ENCODE data around the gene MCTP1. TPM values are rescaled to one million over a fixed set of nuclear protein-coding genes. Genes with fewer than 3 reads are reported as not detected.

MCTP1 gene
- total RNA-seq, 4 donors from 2014 or later, result 28.7 to 117 (median 48.2) TPM

DNA sequence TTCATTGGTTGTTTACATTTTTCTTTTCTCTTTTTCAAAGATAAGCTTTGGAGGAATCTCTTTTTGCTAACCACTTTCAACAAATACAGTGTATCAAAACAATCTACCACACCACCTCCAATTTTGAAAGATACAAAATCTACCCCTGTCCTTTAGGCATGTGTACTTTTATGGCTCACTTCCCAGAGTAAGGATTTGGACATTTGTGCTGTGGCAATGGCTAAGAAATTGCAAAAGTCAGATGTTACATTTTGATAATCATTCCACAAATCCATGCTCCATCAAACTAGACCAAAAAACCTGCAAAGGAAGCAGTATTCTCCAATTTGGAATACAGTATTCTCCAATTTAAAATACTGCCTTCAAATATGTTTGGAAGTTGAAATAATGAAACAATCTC, 204.9 kb downstream of the MCTP1 start:
- Histone ChIP-seq H3K27me3 (no peaks in the 10 kb centered on the region), H3K4me1 (peaks cover 0 to 8% (median 0%) of the 10 kb centered on the region in 4 donors), H3K9me3 (no peaks in the 10 kb centered on the region), H3K4me3 (peak overlapping the region in 3 of 4 donors; percentile 2 to 43 (median 37)), H3K27ac (peak overlapping the region in 2 of 4 donors; percentile 21 to 60), H3K36me3 (no peaks in the 10 kb centered on the region)
- DNase-seq (ENCODE audit: low spot score in 2 of 2), result no peak
- TF ChIP-seq EP300 (IDR thresholded peaks at IDR 0.05) (no peak), POLR2A (IDR thresholded peaks at IDR 0.05) (no peak)
- TF ChIP-seq, protein P1, sequence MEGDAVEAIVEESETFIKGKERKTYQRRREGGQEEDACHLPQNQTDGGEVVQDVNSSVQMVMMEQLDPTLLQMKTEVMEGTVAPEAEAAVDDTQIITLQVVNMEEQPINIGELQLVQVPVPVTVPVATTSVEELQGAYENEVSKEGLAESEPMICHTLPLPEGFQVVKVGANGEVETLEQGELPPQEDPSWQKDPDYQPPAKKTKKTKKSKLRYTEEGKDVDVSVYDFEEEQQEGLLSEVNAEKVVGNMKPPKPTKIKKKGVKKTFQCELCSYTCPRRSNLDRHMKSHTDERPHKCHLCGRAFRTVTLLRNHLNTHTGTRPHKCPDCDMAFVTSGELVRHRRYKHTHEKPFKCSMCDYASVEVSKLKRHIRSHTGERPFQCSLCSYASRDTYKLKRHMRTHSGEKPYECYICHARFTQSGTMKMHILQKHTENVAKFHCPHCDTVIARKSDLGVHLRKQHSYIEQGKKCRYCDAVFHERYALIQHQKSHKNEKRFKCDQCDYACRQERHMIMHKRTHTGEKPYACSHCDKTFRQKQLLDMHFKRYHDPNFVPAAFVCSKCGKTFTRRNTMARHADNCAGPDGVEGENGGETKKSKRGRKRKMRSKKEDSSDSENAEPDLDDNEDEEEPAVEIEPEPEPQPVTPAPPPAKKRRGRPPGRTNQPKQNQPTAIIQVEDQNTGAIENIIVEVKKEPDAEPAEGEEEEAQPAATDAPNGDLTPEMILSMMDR (IDR thresholded peaks at IDR 0.05), result no peak

GRCh38 chr5:95078868-95079267, 206.0 kb downstream of the MCTP1 start:
- H3K4me1 ChIP-seq, result peaks cover 0 to 8% (median 0%) of the 10 kb centered on the region in 4 donors
- no peaks in the 10 kb centered on the region for H3K36me3 ChIP-seq
- H3K27me3 ChIP-seq, result no peaks in the 10 kb centered on the region
- peak overlapping the region in 1 of 4 donors; percentile 43 for H3K4me3 ChIP-seq
- no peaks in the 10 kb centered on the region for H3K9me3 ChIP-seq
- peak overlapping the region in 2 of 4 donors; percentile 27 to 28 for H3K27ac ChIP-seq
- 77 to 83% methylated on average over 2 of the region's 2 CpGs for WGBS, 2 donors
- DNase-seq (ENCODE audit: low spot score in 2 of 2), result no peak
- TF ChIP-seq POLR2A (IDR thresholded peaks at IDR 0.05) (no peak), EP300 (IDR thresholded peaks at IDR 0.05) (no peak)
- TF ChIP-seq, protein P1 (IDR thresholded peaks at IDR 0.05), result no peak

- H3K27ac ChIP-seq, result peak overlapping the region in 1 of 4 donors; percentile 22
- WGBS, 2 donors, result 25 to 33% methylated on average over 8 of the region's 8 CpGs
These were observed 208.3 kb downstream of the MCTP1 start for GRCh38 chr5:95076395-95077185.

GRCh38 chr5:95075111-95075510, 209.8 kb downstream of the MCTP1 start:
- H3K4me3 ChIP-seq, result no peak overlapping the region
- WGBS, 2 donors, result 84 to 86% methylated on average over 1 of the region's 1 CpG
- no peak overlapping the region for H3K27ac ChIP-seq
- H3K36me3 ChIP-seq, result no peaks in the 10 kb centered on the region
- H3K27me3 ChIP-seq, result no peaks in the 10 kb centered on the region
- no peak for DNase-seq (ENCODE audit: low spot score in 2 of 2)
- H3K4me1 ChIP-seq, result peaks cover 0 to 8% (median 0%) of the 10 kb centered on the region in 4 donors
- H3K9me3 ChIP-seq, result no peaks in the 10 kb centered on the region
- TF ChIP-seq, protein P1 (IDR thresholded peaks at IDR 0.05), result no peak
- TF ChIP-seq EP300 (IDR thresholded peaks at IDR 0.05) (no peak), POLR2A (IDR thresholded peaks at IDR 0.05) (no peak)

More at GRCh38 chr5:95076395-95077185, 208.3 kb downstream of the MCTP1 start:
- Histone ChIP-seq H3K27me3 (no peaks in the 10 kb centered on the region), H3K36me3 (no peaks in the 10 kb centered on the region), H3K4me3 (no peak overlapping the region), H3K9me3 (no peaks in the 10 kb centered on the region), H3K4me1 (peaks cover 0 to under 1% (median 0%) of the 10 kb centered on the region in 4 donors)
- TF ChIP-seq, protein P1 (IDR thresholded peaks at IDR 0.05), result no peak
- TF ChIP-seq EP300 (IDR thresholded peaks at IDR 0.05), result peak in 1 of 2 donors; percentile 8
- no peak for TF ChIP-seq POLR2A (IDR thresholded peaks at IDR 0.05)
- DNase-seq (ENCODE audit: low spot score in 2 of 2), result no peak

- TF ChIP-seq POLR2A (IDR thresholded peaks at IDR 0.05) (no peak), EP300 (IDR thresholded peaks at IDR 0.05) (no peak)
- TF ChIP-seq, protein P1 (IDR thresholded peaks at IDR 0.05), result no peak
- Histone ChIP-seq H3K9me3 (no peaks in the 10 kb centered on the region), H3K27me3 (no peaks in the 10 kb centered on the region), H3K27ac (no peak overlapping the region), H3K36me3 (no peaks in the 10 kb centered on the region), H3K4me1 (peaks cover 0 to 18% (median 0%) of the 10 kb centered on the region in 4 donors), H3K4me3 (no peak overlapping the region)
- no peak for DNase-seq (ENCODE audit: low spot score in 2 of 2)
These were observed 212.6 kb downstream of the MCTP1 start for GRCh38 chr5:95072281-95072680.

Data from tibial nerve (tissue), 4 donors.